HCT116 (cell line): ENCODE data around the gene C6orf47. TPM values are rescaled to one million over a fixed set of nuclear protein-coding genes. Genes with fewer than 3 reads are reported as not detected.

ENCODE experiments used
- ATAC-seq: fragments of 200-7000 bp; cut with Tn5 transposase; 2 replicates; pipeline ENCODE4 v1.9.1; 2020; ENCODE audit warnings: mild to moderate bottlenecking, moderate library complexity
- BruUV-seq: library from RNA; stranded (reverse); fragments of 400-500 nt; replicated peaks from 2 replicates; lab custom pipeline; 2021; lab: Mats Ljungman, UMichigan
- CTCF ChIA-PET: fragments of 300-600 bp; sonication (Branson Sonifier 250); formaldehyde crosslinking; loops from one replicate; lab custom pipeline; 2021; ENCODE audit warnings: antibody characterized with exemption; lab: Charles Lee
- POLR2A ChIA-PET: fragments of 300-600, 350-600 bp; sonication (Branson Sonifier 250); formaldehyde crosslinking; loops from one replicate; lab custom pipeline; 2021; ENCODE audit warnings: antibody characterized with exemption; lab: Charles Lee
- RAD21 ChIA-PET, 2 experiments: fragments of 300-600 bp; sonication (Branson Sonifier 250); formaldehyde crosslinking; loops; one replicate each; lab custom pipeline; 2023; ENCODE audit warnings: low total read pairs in 2 of 2; ENCODE audit not compliant: uncharacterized antibody in 2 of 2, unreplicated experiment in 2 of 2, low non-redundant PET in 1 of 2; lab: Charles Lee
- DNase-seq: peaks from one replicate; pipeline ENCODE4 v3.0.0-alpha.2; 2010; ENCODE audit warnings: low read depth, low spot score
- H2AFZ ChIP-seq: fragments of 200-600 bp; shearing (Covaris generic), sonication (generic); 2 replicates; pipeline ENCODE4 v1.6.1; 2017; ENCODE audit warnings: low read depth, mixed run types, mixed read lengths, antibody characterized with exemption, low read length; ENCODE audit not compliant: poor library complexity, severe bottlenecking
- H3K27ac ChIP-seq: 2 replicates; pipeline ENCODE4 v1.5.1; 2012; ENCODE audit warnings: low read depth, low read length
- H3K27me3 ChIP-seq: fragments of 200-600 bp; sonication (generic); 2 replicates; pipeline ENCODE4 v1.6.1; 2016; ENCODE audit warnings: mixed run types, low read length, mixed read lengths; ENCODE audit not compliant: insufficient read depth
- H3K36me3 ChIP-seq, 2 experiments: fragments of 200-500 bp in 1 of 2; fragments of 200-600 bp in 1 of 2; sonication (Bioruptor generic) in 1 of 2; sonication (generic) in 1 of 2; 2 replicates each; pipeline versions ENCODE4 v1.5.1 to v1.6.1; 2014 to 2016; ENCODE audit warnings: low read length in 2 of 2, inconsistent platforms in 1 of 2, mixed read lengths in 1 of 2, mixed run types in 1 of 2; ENCODE audit not compliant: insufficient read depth in 2 of 2, control insufficient read depth in 1 of 2
- H3K4me1 ChIP-seq, 2 experiments: fragments of 200-600 bp in 1 of 2; sonication (generic) in 1 of 2; 2 replicates each; pipeline versions ENCODE4 v1.5.1 to v1.6.1; 2012 to 2017; ENCODE audit warnings: low read length in 2 of 2, inconsistent platforms in 1 of 2, mild to moderate bottlenecking in 1 of 2, mixed read lengths in 1 of 2, mixed run types in 1 of 2, moderate library complexity in 1 of 2; ENCODE audit not compliant: insufficient read depth in 2 of 2, control insufficient read depth in 1 of 2
- H3K4me2 ChIP-seq: fragments of 200-600 bp; sonication (generic); 2 replicates; pipeline ENCODE4 v1.6.1; 2017; ENCODE audit warnings: mixed run types, low read length, mixed read lengths
- H3K4me3 ChIP-seq, 2 experiments: fragments of 200-600 bp in 1 of 2; sonication (generic) in 1 of 2; replicated peaks in 1 of 2; 2 replicates each; pipeline ENCODE4 v1.5.1; 2011 to 2016; ENCODE audit warnings: low read length in 2 of 2, control low read depth in 1 of 2, low read depth in 1 of 2, mild to moderate bottlenecking in 1 of 2, mixed read lengths in 1 of 2, mixed run types in 1 of 2
- H3K79me2 ChIP-seq: fragments of 200-600 bp; sonication (generic); 2 replicates; pipeline ENCODE4 v1.6.1; 2017; ENCODE audit warnings: mild to moderate bottlenecking, mixed run types, low read length, moderate library complexity, mixed read lengths; ENCODE audit not compliant: insufficient read depth
- H3K9ac ChIP-seq: fragments of 200-600 bp; sonication (generic); 2 replicates; pipeline ENCODE4 v1.6.1; 2016; ENCODE audit warnings: low read length, mixed read lengths
- H3K9me2 ChIP-seq: fragments of 200-600 bp; sonication (generic), shearing (Covaris generic); 2 replicates; pipeline ENCODE4 v1.6.1; 2017; ENCODE audit warnings: mixed run types, mild to moderate bottlenecking, moderate library complexity; ENCODE audit not compliant: insufficient read depth
- H3K9me3 ChIP-seq, 2 experiments: fragments of 200-500 bp in 1 of 2; fragments of 200-600 bp in 1 of 2; sonication (Bioruptor generic) in 1 of 2; sonication (generic) in 1 of 2; 2 replicates each; pipeline ENCODE4 v1.6.1; 2014 to 2017; ENCODE audit warnings: low read length in 2 of 2, mixed read lengths in 2 of 2, inconsistent platforms in 1 of 2, low read depth in 1 of 2, mild to moderate bottlenecking in 1 of 2, mixed run types in 1 of 2, moderate library complexity in 1 of 2; ENCODE audit not compliant: control insufficient read depth in 1 of 2, insufficient read depth in 1 of 2
- H4K20me1 ChIP-seq: fragments of 200-600 bp; sonication (generic), shearing (Covaris generic); 2 replicates; pipeline ENCODE4 v1.6.1; 2017; ENCODE audit warnings: mixed run types, mild to moderate bottlenecking, moderate library complexity; ENCODE audit not compliant: insufficient read depth
- ELF1 ChIP-seq: IDR thresholded peaks from 2 replicates; pipeline ENCODE4 v1.6.1; 2012; ENCODE audit warnings: low read depth, borderline replicate concordance
- EZH2 ChIP-seq: fragments of 200-600 bp; sonication (generic); IDR thresholded peaks from 2 replicates; pipeline ENCODE4 v1.6.1; 2017; ENCODE audit warnings: antibody characterized with exemption, mixed run types
- POLR2AphosphoS5 ChIP-seq: IDR thresholded peaks from 2 replicates; pipeline ENCODE4 v1.6.1; 2011; ENCODE audit warnings: mild to moderate bottlenecking, low read depth, low read length, moderate library complexity
- RAD21 ChIP-seq: IDR thresholded peaks from 2 replicates; pipeline ENCODE4 v1.6.1; 2012; ENCODE audit warnings: low read depth, mild to moderate bottlenecking
- SIN3A ChIP-seq: IDR thresholded peaks from 2 replicates; pipeline ENCODE4 v1.6.1; 2012; ENCODE audit warnings: low read depth
- SP1 ChIP-seq: IDR thresholded peaks from 2 replicates; pipeline ENCODE4 v1.6.1; 2012; ENCODE audit warnings: low read depth
- SRF ChIP-seq: IDR thresholded peaks from 2 replicates; pipeline ENCODE4 v1.6.1; 2012; ENCODE audit warnings: low read depth
- TCF7L2 ChIP-seq: IDR thresholded peaks from 2 replicates; pipeline ENCODE4 v1.7.0; 2011; ENCODE audit warnings: borderline replicate concordance, inconsistent platforms; ENCODE audit not compliant: insufficient read depth, insufficient read length; ENCODE audit errors: extremely low read depth
- ZNF274 ChIP-seq: fragments of 200-500 bp; sonication (Bioruptor generic); IDR thresholded peaks from 2 replicates; pipeline ENCODE4 v1.6.1; 2014; ENCODE audit warnings: mild to moderate bottlenecking, low read depth, low read length, inconsistent platforms
- intact Hi-C: fragments of 100-400 bp; cut with micrococcal nuclease; formaldehyde crosslinking; loops from 2 replicates; pipeline ENCODE4 v1.10.0; 2022
- total RNA-seq: library from RNA; stranded (reverse); gene quantifications from one replicate; pipeline ENCODE4 v1.2.1, GENCODE V29; 2021; ENCODE audit not compliant: unreplicated experiment

Gene C6orf47
- total RNA-seq, 1 experiment from 2014 or later: 13.4 TPM

GRCh38 chr6:31702819-31703716 is 42.5 kb upstream of the C6orf47 start, which contains the start of gene ABHD16A (continued):
- TF ChIP-seq SRF: no peak; the same call in none of the 2 replicates
- TF ChIP-seq SP1: peak; percentile 90
- TF ChIP-seq TCF7L2: peak; percentile 62
- TF ChIP-seq EZH2: no peak
- TF ChIP-seq RAD21: no peak; the same call in 1 of the 2 replicates
- TF ChIP-seq ELF1: no peak; the same call in 1 of the 2 replicates

- no peaks in the 10 kb centered on the region for H3K9me2 ChIP-seq
- no peaks in the 10 kb centered on the region for H3K9me3 ChIP-seq
- peak; percentile 10 for ATAC-seq
- H3K27me3 ChIP-seq: no peaks in the 10 kb centered on the region
- H3K4me2 ChIP-seq: peak overlapping the region; percentile 77
- H3K4me3 ChIP-seq: peak overlapping the region; percentile 89 to 98
- peaks cover 7 to 15% of the 10 kb centered on the region in 2 experiments; a peak in 3 of 4 replicates for H3K4me1 ChIP-seq
- intact Hi-C loops: loop anchor here (2.0 kb wide), 1 partner anchor 36 kb away; no protein-coding TSS in a partner anchor
- H2AFZ ChIP-seq: no peak overlapping the region
- BruUV-seq: TSS peak; percentile 62
- peak overlapping the region; percentile 85 for H3K9ac ChIP-seq
- DNase-seq: no peak
- H3K27ac ChIP-seq: peak overlapping the region; percentile 82
- ChIA-PET POLR2A (interaction anchor here (1.1 to 1.6 kb wide), 6 partner anchors 36 to 132 kb away, joined by 3 to 5 read pairs (median 4); partner anchors contain the start of genes HSPA1B, MSH5 and VARS1), CTCF (interaction anchor here (1.2 to 2.1 kb wide), 3 partner anchors 10 to 67 kb away, joined by 3 to 10 read pairs (median 7); no protein-coding TSS in a partner anchor), RAD21 (no interaction called here)
- no peaks in the 10 kb centered on the region for H3K36me3 ChIP-seq
- TF ChIP-seq RAD21 (no peak), ZNF274 (no peak), POLR2AphosphoS5 (no peak), SIN3A (no peak), EZH2 (no peak)
- TF ChIP-seq, all 23 proteins: peak for 0
- Histone ChIP-seq H4K20me1 (no peaks in the 10 kb centered on the region), H3K79me2 (peaks cover 13% of the 10 kb centered on the region)
These were observed 41.8 kb upstream of the C6orf47 start for GRCh38 chr6:31702405-31702818.
